ENCODE data around the gene MZT1. TPM values are rescaled to one million over a fixed set of nuclear protein-coding genes. Genes with fewer than 3 reads are reported as not detected.

MZT1 gene
- total RNA-seq, 1 experiment from 2014 or later = 9.8 TPM

DNA sequence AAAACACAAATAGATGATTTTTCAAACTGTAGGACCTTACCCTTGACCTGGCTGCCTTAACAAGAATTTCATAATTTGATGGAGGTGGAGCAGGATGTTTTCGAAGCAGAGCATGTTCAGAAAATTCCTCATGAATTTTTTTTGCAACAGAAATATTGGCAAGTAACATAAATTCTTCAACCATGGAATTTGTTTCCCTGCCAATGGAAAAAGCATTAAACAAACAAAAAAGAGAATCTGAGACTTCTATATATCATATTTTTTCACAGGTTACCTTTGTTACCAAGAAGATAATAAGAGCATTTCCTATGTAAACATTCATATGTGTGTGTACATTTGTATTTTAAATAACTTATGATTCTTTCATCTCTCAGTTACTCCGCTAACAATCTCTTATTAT lies 36.0 kb upstream of the MZT1 start:
- DNase-seq (ENCODE audit: low read depth, low spot score) = no peak
- no peak for ATAC-seq
- no peak overlapping the region for H3K27ac ChIP-seq (ENCODE audit: low read length)
- H3K4me3 ChIP-seq (ENCODE audit: low read depth in 2 of 2, low read length in 2 of 2) = no peak overlapping the region
- TF ChIP-seq, protein P1, sequence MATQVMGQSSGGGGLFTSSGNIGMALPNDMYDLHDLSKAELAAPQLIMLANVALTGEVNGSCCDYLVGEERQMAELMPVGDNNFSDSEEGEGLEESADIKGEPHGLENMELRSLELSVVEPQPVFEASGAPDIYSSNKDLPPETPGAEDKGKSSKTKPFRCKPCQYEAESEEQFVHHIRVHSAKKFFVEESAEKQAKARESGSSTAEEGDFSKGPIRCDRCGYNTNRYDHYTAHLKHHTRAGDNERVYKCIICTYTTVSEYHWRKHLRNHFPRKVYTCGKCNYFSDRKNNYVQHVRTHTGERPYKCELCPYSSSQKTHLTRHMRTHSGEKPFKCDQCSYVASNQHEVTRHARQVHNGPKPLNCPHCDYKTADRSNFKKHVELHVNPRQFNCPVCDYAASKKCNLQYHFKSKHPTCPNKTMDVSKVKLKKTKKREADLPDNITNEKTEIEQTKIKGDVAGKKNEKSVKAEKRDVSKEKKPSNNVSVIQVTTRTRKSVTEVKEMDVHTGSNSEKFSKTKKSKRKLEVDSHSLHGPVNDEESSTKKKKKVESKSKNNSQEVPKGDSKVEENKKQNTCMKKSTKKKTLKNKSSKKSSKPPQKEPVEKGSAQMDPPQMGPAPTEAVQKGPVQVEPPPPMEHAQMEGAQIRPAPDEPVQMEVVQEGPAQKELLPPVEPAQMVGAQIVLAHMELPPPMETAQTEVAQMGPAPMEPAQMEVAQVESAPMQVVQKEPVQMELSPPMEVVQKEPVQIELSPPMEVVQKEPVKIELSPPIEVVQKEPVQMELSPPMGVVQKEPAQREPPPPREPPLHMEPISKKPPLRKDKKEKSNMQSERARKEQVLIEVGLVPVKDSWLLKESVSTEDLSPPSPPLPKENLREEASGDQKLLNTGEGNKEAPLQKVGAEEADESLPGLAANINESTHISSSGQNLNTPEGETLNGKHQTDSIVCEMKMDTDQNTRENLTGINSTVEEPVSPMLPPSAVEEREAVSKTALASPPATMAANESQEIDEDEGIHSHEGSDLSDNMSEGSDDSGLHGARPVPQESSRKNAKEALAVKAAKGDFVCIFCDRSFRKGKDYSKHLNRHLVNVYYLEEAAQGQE (IDR thresholded peaks at IDR 0.05; ENCODE audit: insufficient read depth in 1 of 2, low read depth in 2 of 2, low read length in 1 of 2) = no peak
- TF ChIP-seq POLR2AphosphoS5 (IDR thresholded peaks at IDR 0.05; ENCODE audit: low read depth, low read length) = no peak
- TF ChIP-seq SIN3A (IDR thresholded peaks at IDR 0.05; ENCODE audit: borderline replicate concordance, insufficient read depth, low read depth, low read length) = no peak
- TF ChIP-seq TCF7L2 (IDR thresholded peaks at IDR 0.05; ENCODE audit: low read depth, low read length) = no peak
- TF ChIP-seq, protein P2, sequence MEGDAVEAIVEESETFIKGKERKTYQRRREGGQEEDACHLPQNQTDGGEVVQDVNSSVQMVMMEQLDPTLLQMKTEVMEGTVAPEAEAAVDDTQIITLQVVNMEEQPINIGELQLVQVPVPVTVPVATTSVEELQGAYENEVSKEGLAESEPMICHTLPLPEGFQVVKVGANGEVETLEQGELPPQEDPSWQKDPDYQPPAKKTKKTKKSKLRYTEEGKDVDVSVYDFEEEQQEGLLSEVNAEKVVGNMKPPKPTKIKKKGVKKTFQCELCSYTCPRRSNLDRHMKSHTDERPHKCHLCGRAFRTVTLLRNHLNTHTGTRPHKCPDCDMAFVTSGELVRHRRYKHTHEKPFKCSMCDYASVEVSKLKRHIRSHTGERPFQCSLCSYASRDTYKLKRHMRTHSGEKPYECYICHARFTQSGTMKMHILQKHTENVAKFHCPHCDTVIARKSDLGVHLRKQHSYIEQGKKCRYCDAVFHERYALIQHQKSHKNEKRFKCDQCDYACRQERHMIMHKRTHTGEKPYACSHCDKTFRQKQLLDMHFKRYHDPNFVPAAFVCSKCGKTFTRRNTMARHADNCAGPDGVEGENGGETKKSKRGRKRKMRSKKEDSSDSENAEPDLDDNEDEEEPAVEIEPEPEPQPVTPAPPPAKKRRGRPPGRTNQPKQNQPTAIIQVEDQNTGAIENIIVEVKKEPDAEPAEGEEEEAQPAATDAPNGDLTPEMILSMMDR (IDR thresholded peaks at IDR 0.05) = no peak
- intact Hi-C loops (cut with micrococcal nuclease; ENCODE audit: unreplicated experiment) (no loop called here), in situ Hi-C loops (cut with HindIII; ENCODE audit: low pct_unique_long_range_greater_than_20kb, low sequenced_read_pairs) (no loop called here)
- ChIA-PET POLR2A (no interaction called here), CTCF (no interaction called here)
- no peaks in the 10 kb centered on the region for H3K27me3 ChIP-seq (ENCODE audit: control insufficient read depth, insufficient read depth, low read length)
- no peaks in the 10 kb centered on the region for H3K4me1 ChIP-seq (ENCODE audit: control insufficient read depth, insufficient read depth, low read length)
- no TSS peak for BruUV-seq (replicated peaks)
- H3K36me3 ChIP-seq (ENCODE audit: control insufficient read depth, insufficient read depth, low read length) = peaks cover 55% of the 10 kb centered on the region
- no peaks in the 10 kb centered on the region for H3K9me3 ChIP-seq (ENCODE audit: control insufficient read depth, insufficient read depth, low read depth, low read length)

DNA sequence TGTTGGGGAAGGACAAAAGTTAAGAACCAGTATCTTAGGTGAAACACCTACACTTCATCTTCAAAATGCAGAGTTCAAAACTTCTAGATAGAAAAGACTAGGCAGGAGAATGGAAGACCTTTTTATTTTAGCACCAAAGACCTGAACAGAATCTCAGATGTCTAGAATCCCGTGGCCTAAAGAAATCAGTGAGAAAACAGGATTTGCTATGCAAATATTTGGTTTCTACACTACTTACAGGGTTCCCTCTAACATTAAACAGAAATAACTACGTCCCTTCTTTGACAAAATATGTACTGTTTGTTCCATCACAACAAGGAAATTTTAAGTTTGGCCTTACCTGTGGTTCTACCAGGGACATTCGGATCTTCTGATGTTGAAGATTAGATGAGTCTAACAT lies 32.8 kb upstream of the MZT1 start:
- intact Hi-C loops (cut with micrococcal nuclease; ENCODE audit: unreplicated experiment) (no loop called here), in situ Hi-C loops (cut with HindIII; ENCODE audit: low pct_unique_long_range_greater_than_20kb, low sequenced_read_pairs) (no loop called here)
- Histone ChIP-seq H3K36me3 (ENCODE audit: control insufficient read depth, insufficient read depth, low read length) (peaks cover 51% of the 10 kb centered on the region), H3K4me3 (ENCODE audit: low read depth in 2 of 2, low read length in 2 of 2) (no peak overlapping the region), H3K9me3 (ENCODE audit: control insufficient read depth, insufficient read depth, low read depth, low read length) (no peaks in the 10 kb centered on the region), H3K4me1 (ENCODE audit: control insufficient read depth, insufficient read depth, low read length) (no peaks in the 10 kb centered on the region), H3K27me3 (ENCODE audit: control insufficient read depth, insufficient read depth, low read length) (no peaks in the 10 kb centered on the region), H3K27ac (ENCODE audit: low read length) (no peak overlapping the region)
- ChIA-PET POLR2A (no interaction called here), CTCF (no interaction called here)
- BruUV-seq (replicated peaks) = no TSS peak
- no peak for DNase-seq (ENCODE audit: low read depth, low spot score)
- TF ChIP-seq, protein P1 (IDR thresholded peaks at IDR 0.05; ENCODE audit: insufficient read depth in 1 of 2, low read depth in 2 of 2, low read length in 1 of 2) = no peak
- TF ChIP-seq POLR2AphosphoS5 (IDR thresholded peaks at IDR 0.05; ENCODE audit: low read depth, low read length) (no peak), TCF7L2 (IDR thresholded peaks at IDR 0.05; ENCODE audit: low read depth, low read length) (no peak), SIN3A (IDR thresholded peaks at IDR 0.05; ENCODE audit: borderline replicate concordance, insufficient read depth, low read depth, low read length) (no peak)
- TF ChIP-seq, protein P2 (IDR thresholded peaks at IDR 0.05) = no peak
- no peak for ATAC-seq

Data from Panc1 (cell line).